ENCODE measurements around the gene KIF3A. TPM values are rescaled to one million over a fixed set of nuclear protein-coding genes. Genes with fewer than 3 reads are reported as not detected.

Gene KIF3A
- total and polyA plus RNA-seq, 3 donors from 2014 or later, result 23.2 to 38.6 (median 30.8) TPM

- intact Hi-C loops (cut with DNase I; ENCODE audit: low total_unique reads), result no loop called here
- no peaks in the 10 kb centered on the region for H3K36me3 ChIP-seq (ENCODE audit: low read depth, missing control alignments)
Measured at GRCh38 chr5:132764671-132765238, 27.4 kb upstream of the KIF3A start.

GRCh38 chr5:132764051-132764450 lies 26.7 kb upstream of the KIF3A start:
- H3K9me3 ChIP-seq, result no peaks in the 10 kb centered on the region
- H3K4me1 ChIP-seq, result peaks cover 12% of the 10 kb centered on the region
- H3K4me3 ChIP-seq, result no peak overlapping the region
- TF ChIP-seq CTCF (IDR thresholded peaks at IDR 0.05) (no peak), POLR2A (IDR thresholded peaks at IDR 0.05) (no peak)
- H3K36me3 ChIP-seq (ENCODE audit: low read depth, missing control alignments), result no peaks in the 10 kb centered on the region
- intact Hi-C loops (cut with DNase I; ENCODE audit: low total_unique reads), result no loop called here
- DNase-seq, result peak; percentile 4
- 97 to 100% methylated on average over 6 to 10 of the region's 10 CpGs for whole genome bisulfite sequencing, 2 donors
- no peaks in the 10 kb centered on the region for H3K27me3 ChIP-seq
- H3K27ac ChIP-seq, result no peak overlapping the region

More at GRCh38 chr5:132764671-132765238, 27.4 kb upstream of the KIF3A start:
- H3K27me3 ChIP-seq, result no peaks in the 10 kb centered on the region
- 88 to 91% methylated on average over 7 of the region's 7 CpGs for WGBS, 2 donors
- H3K4me3 ChIP-seq, result no peak overlapping the region
- DNase-seq, result no peak
- TF ChIP-seq CTCF (IDR thresholded peaks at IDR 0.05), result no peak
- TF ChIP-seq POLR2A (IDR thresholded peaks at IDR 0.05), result no peak
- peaks cover 12% of the 10 kb centered on the region for H3K4me1 ChIP-seq
- H3K9me3 ChIP-seq, result no peaks in the 10 kb centered on the region
- H3K27ac ChIP-seq, result no peak overlapping the region

GRCh38 chr5:132763181-132764036 lies 26.1 kb upstream of the KIF3A start:
- peak; percentile 12 for DNase-seq
- H3K36me3 ChIP-seq (ENCODE audit: low read depth, missing control alignments), result no peaks in the 10 kb centered on the region
- H3K9me3 ChIP-seq, result no peaks in the 10 kb centered on the region
- H3K4me3 ChIP-seq, result no peak overlapping the region
- H3K4me1 ChIP-seq, result peaks cover 12% of the 10 kb centered on the region
- TF ChIP-seq CTCF (IDR thresholded peaks at IDR 0.05), result no peak
- TF ChIP-seq POLR2A (IDR thresholded peaks at IDR 0.05), result no peak
- intact Hi-C loops (cut with DNase I; ENCODE audit: low total_unique reads), result no loop called here
- WGBS, 2 donors, result 93 to 94% methylated on average over 17 of the region's 17 CpGs
- H3K27me3 ChIP-seq, result no peaks in the 10 kb centered on the region
- no peak overlapping the region for H3K27ac ChIP-seq

- Histone ChIP-seq H3K4me1 (peaks cover 5% of the 10 kb centered on the region), H3K27me3 (no peaks in the 10 kb centered on the region), H3K36me3 (ENCODE audit: low read depth, missing control alignments) (no peaks in the 10 kb centered on the region), H3K4me3 (no peak overlapping the region), H3K27ac (no peak overlapping the region), H3K9me3 (no peaks in the 10 kb centered on the region)
- intact Hi-C loops (cut with DNase I; ENCODE audit: low total_unique reads), result no loop called here
- no peak for TF ChIP-seq POLR2A (IDR thresholded peaks at IDR 0.05)
- no peak for TF ChIP-seq CTCF (IDR thresholded peaks at IDR 0.05)
- 91 to 93% methylated on average over 8 to 11 of the region's 11 CpGs for WGBS, 2 donors
- DNase-seq, result peak; percentile 2
Measured at GRCh38 chr5:132762246-132763000, 25.1 kb upstream of the KIF3A start.

Measured in testis (tissue), 3 donors.